Astrocyte (in vitro differentiated cells and primary cell): Measurements from ENCODE around the gene ADRA2B. TPM values are rescaled to one million over a fixed set of nuclear protein-coding genes. Genes with fewer than 3 reads are reported as not detected.

Experiments
- DNase-seq: peaks from one replicate; pipeline ENCODE4 v3.0.0-alpha.2; 2010; ENCODE audit warnings: low read depth
- FAIRE-seq: peaks from 2 replicates; lab custom pipeline; 2011; peaks lifted over from hg19 to GRCh38; lab: Jason Lieb, UNC
- H2AFZ ChIP-seq: 2 replicates; pipeline ENCODE4 v1.6.0; 2012; ENCODE audit warnings: low read depth, low read length, inconsistent platforms
- H3K27ac ChIP-seq: 2 replicates; pipeline ENCODE4 v1.5.1; 2011; ENCODE audit warnings: low read depth, low read length, inconsistent platforms
- H3K27me3 ChIP-seq: 2 replicates; pipeline ENCODE4 v1.6.0; 2011; ENCODE audit warnings: low read length, inconsistent platforms; ENCODE audit not compliant: insufficient read depth
- H3K36me3 ChIP-seq: 2 replicates; pipeline ENCODE4 v1.5.1; 2011; ENCODE audit warnings: low read length, inconsistent platforms; ENCODE audit not compliant: insufficient read depth
- H3K4me1 ChIP-seq: 2 replicates; pipeline ENCODE4 v1.5.1; 2011; ENCODE audit warnings: low read length, inconsistent platforms; ENCODE audit not compliant: insufficient read depth
- H3K4me2 ChIP-seq: 2 replicates; pipeline ENCODE4 v1.6.0; 2012; ENCODE audit warnings: low read length, inconsistent platforms
- H3K4me3 ChIP-seq: 2 replicates; pipeline ENCODE4 v1.5.1; 2011; ENCODE audit warnings: low read depth, mild to moderate bottlenecking, low read length, inconsistent platforms; ENCODE audit not compliant: insufficient read depth
- H3K79me2 ChIP-seq: 2 replicates; pipeline ENCODE4 v1.6.0; 2012; ENCODE audit warnings: mild to moderate bottlenecking, low read length, inconsistent platforms; ENCODE audit not compliant: insufficient read depth
- H3K9ac ChIP-seq: 2 replicates; pipeline ENCODE4 v1.6.0; 2012; ENCODE audit warnings: mild to moderate bottlenecking, low read length, inconsistent platforms
- H3K9me3 ChIP-seq: 2 replicates; pipeline ENCODE4 v1.5.1; 2012; ENCODE audit warnings: low read depth, mild to moderate bottlenecking, low read length, inconsistent platforms; ENCODE audit not compliant: insufficient read depth
- H4K20me1 ChIP-seq: 2 replicates; pipeline ENCODE4 v1.6.0; 2012; ENCODE audit warnings: low read length, inconsistent platforms; ENCODE audit not compliant: insufficient read depth
- H3K27ac Mint-ChIP-seq: one replicate; pipeline ENCODE4 v1.8.0; 2021; ENCODE audit warnings: mild to moderate bottlenecking, mixed read lengths; ENCODE audit not compliant: unreplicated experiment
- H3K27me3 Mint-ChIP-seq: one replicate; pipeline ENCODE4 v1.8.0; 2021; ENCODE audit warnings: low read depth, mixed read lengths; ENCODE audit not compliant: unreplicated experiment
- H3K36me3 Mint-ChIP-seq: one replicate; pipeline ENCODE4 v1.8.0; 2021; ENCODE audit warnings: low read depth, mixed read lengths; ENCODE audit not compliant: unreplicated experiment
- H3K4me1 Mint-ChIP-seq: one replicate; pipeline ENCODE4 v1.8.0; 2021; ENCODE audit warnings: low read depth, mixed read lengths; ENCODE audit not compliant: unreplicated experiment
- H3K4me3 Mint-ChIP-seq: one replicate; pipeline ENCODE4 v1.8.0; 2021; ENCODE audit warnings: mild to moderate bottlenecking, moderate library complexity, mixed read lengths; ENCODE audit not compliant: unreplicated experiment
- H3K9me3 Mint-ChIP-seq: one replicate; pipeline ENCODE4 v1.8.0; 2021; ENCODE audit warnings: mild to moderate bottlenecking, mixed read lengths; ENCODE audit not compliant: unreplicated experiment
- EZH2 ChIP-seq: IDR thresholded peaks from 2 replicates; pipeline ENCODE4 v1.6.1; 2012; ENCODE audit warnings: mild to moderate bottlenecking, low read length, inconsistent platforms; ENCODE audit not compliant: insufficient read depth
- total RNA-seq: library from RNA; stranded (reverse); gene quantifications from 2 replicates; pipeline ENCODE4 v1.2.1, GENCODE V29; 2021
- TF ChIP-seq, protein P1 (sequence below): IDR thresholded peaks from 2 replicates; pipeline ENCODE4 v1.5.1; 2011; ENCODE audit warnings: low read depth, mild to moderate bottlenecking, inconsistent platforms, low read length, moderate library complexity; ENCODE audit not compliant: insufficient read depth

ADRA2B gene
- total RNA-seq, 1 donor from 2014 or later, result not detected

GRCh38 chr2:96158554-96158940 lies 42.2 kb upstream of the ADRA2B start:
- H2AFZ ChIP-seq, result peak overlapping the region; percentile 4
- H3K4me3 ChIP-seq, result no peak overlapping the region
- DNase-seq, result no peak
- no peak overlapping the region for H3K27ac ChIP-seq
- H3K4me1 ChIP-seq, result peaks cover 8% of the 10 kb centered on the region
- no peaks in the 10 kb centered on the region for H3K36me3 ChIP-seq
- Mint-ChIP-seq H3K9me3 (peaks cover 5% of the 10 kb centered on the region), H3K27me3 (peaks cover 49% of the 10 kb centered on the region), H3K27ac (no peak overlapping the region), H3K4me1 (no peaks in the 10 kb centered on the region), H3K36me3 (no peaks in the 10 kb centered on the region), H3K4me3 (no peak overlapping the region)
- no peaks in the 10 kb centered on the region for H3K9me3 ChIP-seq
- no peak overlapping the region for H3K9ac ChIP-seq
- TF ChIP-seq, protein P1, sequence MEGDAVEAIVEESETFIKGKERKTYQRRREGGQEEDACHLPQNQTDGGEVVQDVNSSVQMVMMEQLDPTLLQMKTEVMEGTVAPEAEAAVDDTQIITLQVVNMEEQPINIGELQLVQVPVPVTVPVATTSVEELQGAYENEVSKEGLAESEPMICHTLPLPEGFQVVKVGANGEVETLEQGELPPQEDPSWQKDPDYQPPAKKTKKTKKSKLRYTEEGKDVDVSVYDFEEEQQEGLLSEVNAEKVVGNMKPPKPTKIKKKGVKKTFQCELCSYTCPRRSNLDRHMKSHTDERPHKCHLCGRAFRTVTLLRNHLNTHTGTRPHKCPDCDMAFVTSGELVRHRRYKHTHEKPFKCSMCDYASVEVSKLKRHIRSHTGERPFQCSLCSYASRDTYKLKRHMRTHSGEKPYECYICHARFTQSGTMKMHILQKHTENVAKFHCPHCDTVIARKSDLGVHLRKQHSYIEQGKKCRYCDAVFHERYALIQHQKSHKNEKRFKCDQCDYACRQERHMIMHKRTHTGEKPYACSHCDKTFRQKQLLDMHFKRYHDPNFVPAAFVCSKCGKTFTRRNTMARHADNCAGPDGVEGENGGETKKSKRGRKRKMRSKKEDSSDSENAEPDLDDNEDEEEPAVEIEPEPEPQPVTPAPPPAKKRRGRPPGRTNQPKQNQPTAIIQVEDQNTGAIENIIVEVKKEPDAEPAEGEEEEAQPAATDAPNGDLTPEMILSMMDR, result no peak
- no peak for TF ChIP-seq EZH2
- H3K79me2 ChIP-seq, result no peaks in the 10 kb centered on the region
- H3K27me3 ChIP-seq, result no peaks in the 10 kb centered on the region
- FAIRE-seq, result no peak
- H3K4me2 ChIP-seq, result no peak overlapping the region
- H4K20me1 ChIP-seq, result no peaks in the 10 kb centered on the region

DNA sequence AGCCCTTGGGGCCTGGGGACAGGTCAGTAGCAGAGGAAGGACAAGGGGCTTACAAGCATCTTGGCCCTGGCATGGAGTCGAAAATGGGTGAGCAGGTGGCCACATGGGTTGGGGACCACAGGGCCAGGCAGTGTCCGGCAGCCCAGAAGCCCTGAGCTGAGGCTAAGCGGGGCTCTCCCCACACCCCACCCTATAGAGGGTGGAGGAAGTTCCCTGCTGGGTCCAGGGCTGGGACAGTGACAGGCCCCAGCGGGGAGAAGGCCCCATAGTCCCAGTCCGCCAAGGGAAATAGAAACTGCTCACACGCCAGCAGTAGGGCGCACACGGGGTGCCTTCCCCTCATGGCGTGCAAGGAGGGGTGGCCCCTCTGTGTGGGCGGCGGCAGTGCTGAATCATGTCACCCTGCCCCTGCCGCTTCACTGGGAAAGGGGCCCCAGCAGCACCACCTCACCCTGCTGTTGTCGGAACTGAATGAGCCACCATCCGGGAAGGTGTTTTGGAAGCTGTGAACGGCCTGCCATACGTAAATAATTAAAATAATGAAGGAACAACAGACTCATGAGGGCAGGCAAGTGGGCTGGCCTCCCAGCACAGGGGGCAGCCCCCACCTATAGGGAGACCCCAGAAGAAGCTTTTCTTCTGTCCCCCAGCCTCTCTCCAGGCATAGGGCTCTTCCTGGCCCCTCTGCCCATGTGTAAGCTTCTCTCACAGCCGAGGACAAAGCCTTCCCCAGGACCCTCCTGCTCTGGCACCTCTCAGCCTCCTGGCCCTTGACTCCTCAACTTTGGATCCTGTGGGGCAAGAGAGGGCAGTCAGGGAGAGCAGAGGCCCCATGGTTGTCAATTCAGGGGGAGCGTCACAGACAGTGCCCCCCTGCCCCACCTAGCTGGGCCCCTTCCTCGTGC lies 41.5 kb upstream of the ADRA2B start:
- Mint-ChIP-seq H3K27ac (no peak overlapping the region), H3K4me3 (no peak overlapping the region), H3K36me3 (no peaks in the 10 kb centered on the region), H3K4me1 (no peaks in the 10 kb centered on the region), H3K9me3 (peaks cover 5% of the 10 kb centered on the region), H3K27me3 (peaks cover 55% of the 10 kb centered on the region)
- H3K9me3 ChIP-seq, result no peaks in the 10 kb centered on the region
- peak overlapping the region; percentile 4 for H2AFZ ChIP-seq
- FAIRE-seq, result no peak
- no peaks in the 10 kb centered on the region for H3K36me3 ChIP-seq
- no peak overlapping the region for H3K4me3 ChIP-seq
- peak overlapping the region; percentile 48 for H3K4me2 ChIP-seq
- peak overlapping the region; percentile 18 for H3K9ac ChIP-seq
- no peak for DNase-seq
- H4K20me1 ChIP-seq, result no peaks in the 10 kb centered on the region
- no peaks in the 10 kb centered on the region for H3K27me3 ChIP-seq
- no peak overlapping the region for H3K27ac ChIP-seq
- peaks cover 8% of the 10 kb centered on the region for H3K4me1 ChIP-seq
- TF ChIP-seq, protein P1, result no peak
- no peak for TF ChIP-seq EZH2
- H3K79me2 ChIP-seq, result no peaks in the 10 kb centered on the region
